Measurements from ENCODE around the gene ACO2.

GRCh38 chr22:41517172-41518047 lies 48.5 kb downstream of the ACO2 start:
- TF ChIP-seq CTCF (IDR thresholded peaks at IDR 0.05): peak in 3 of 4 experiments; percentile 92 to 94 (median 93)
- TF ChIP-seq EP300 (IDR thresholded peaks at IDR 0.05): no peak
